HEK293 (cell line): ENCODE results near the gene LIME1.

Experiments used
- CTCF ChIP-seq: fragments of 450-650 bp; formaldehyde crosslinking; IDR thresholded peaks from 2 replicates; pipeline ENCODE4 v1.5.1; 2016; ENCODE audit warnings: missing biosample characterization, missing genetic modification characterization
- KLF16 ChIP-seq: fragments of 450-650 bp; formaldehyde crosslinking; IDR thresholded peaks from 2 replicates; pipeline ENCODE4 v1.5.1; 2017; ENCODE audit warnings: missing biosample characterization, missing genetic modification characterization
- KLF17 ChIP-seq: fragments of 450-650 bp; formaldehyde crosslinking; IDR thresholded peaks from 2 replicates; pipeline ENCODE4 v1.5.1; 2016; ENCODE audit warnings: missing biosample characterization, missing genetic modification characterization
- OVOL3 ChIP-seq: fragments of 450-650 bp; formaldehyde crosslinking; IDR thresholded peaks from 2 replicates; pipeline ENCODE4 v1.5.1; 2016; ENCODE audit warnings: missing biosample characterization, missing genetic modification characterization
- PRDM1 ChIP-seq: fragments of 450-650 bp; formaldehyde crosslinking; IDR thresholded peaks from 2 replicates; pipeline ENCODE4; 2016; ENCODE audit warnings: missing biosample characterization, missing genetic modification characterization
- ZNF274 ChIP-seq, 2 experiments: fragments of 200-500 bp in 1 of 2; fragments of 450-650 bp in 1 of 2; sonication (Bioruptor generic) in 1 of 2; formaldehyde crosslinking in 1 of 2; IDR thresholded peaks; 2 replicates each; pipeline versions ENCODE4 v1.5.1 to v1.6.1; 2014 to 2016; ENCODE audit warnings: borderline replicate concordance in 1 of 2, inconsistent platforms in 1 of 2, low read length in 1 of 2, missing biosample characterization in 1 of 2, missing genetic modification characterization in 1 of 2
- ZNF555 ChIP-seq: fragments of 450-650 bp; formaldehyde crosslinking; conservative IDR thresholded peaks from 2 replicates; pipeline ENCODE4 v1.5.1; 2017; ENCODE audit warnings: missing biosample characterization, mild to moderate bottlenecking, missing genetic modification characterization, inconsistent platforms
- ZNF624 ChIP-seq: fragments of 450-650 bp; formaldehyde crosslinking; IDR thresholded peaks from 2 replicates; pipeline ENCODE4 v1.5.1; 2017; ENCODE audit warnings: missing biosample characterization, missing genetic modification characterization
- ZNF670 ChIP-seq: fragments of 450-650 bp; formaldehyde crosslinking; IDR thresholded peaks from 2 replicates; pipeline ENCODE4 v1.5.1; 2016; ENCODE audit warnings: missing biosample characterization, missing genetic modification characterization, low read depth
- ZNF677 ChIP-seq: fragments of 450-650 bp; IDR thresholded peaks from 2 replicates; pipeline ENCODE4 v1.5.0; 2018; ENCODE audit warnings: missing biosample characterization, mild to moderate bottlenecking, missing genetic modification characterization, moderate library complexity
- TF ChIP-seq, protein P1 (sequence below): fragments of 450-650 bp; formaldehyde crosslinking; IDR thresholded peaks from 2 replicates; pipeline ENCODE4 v1.5.1; 2016; ENCODE audit warnings: missing biosample characterization, missing genetic modification characterization

DNA sequence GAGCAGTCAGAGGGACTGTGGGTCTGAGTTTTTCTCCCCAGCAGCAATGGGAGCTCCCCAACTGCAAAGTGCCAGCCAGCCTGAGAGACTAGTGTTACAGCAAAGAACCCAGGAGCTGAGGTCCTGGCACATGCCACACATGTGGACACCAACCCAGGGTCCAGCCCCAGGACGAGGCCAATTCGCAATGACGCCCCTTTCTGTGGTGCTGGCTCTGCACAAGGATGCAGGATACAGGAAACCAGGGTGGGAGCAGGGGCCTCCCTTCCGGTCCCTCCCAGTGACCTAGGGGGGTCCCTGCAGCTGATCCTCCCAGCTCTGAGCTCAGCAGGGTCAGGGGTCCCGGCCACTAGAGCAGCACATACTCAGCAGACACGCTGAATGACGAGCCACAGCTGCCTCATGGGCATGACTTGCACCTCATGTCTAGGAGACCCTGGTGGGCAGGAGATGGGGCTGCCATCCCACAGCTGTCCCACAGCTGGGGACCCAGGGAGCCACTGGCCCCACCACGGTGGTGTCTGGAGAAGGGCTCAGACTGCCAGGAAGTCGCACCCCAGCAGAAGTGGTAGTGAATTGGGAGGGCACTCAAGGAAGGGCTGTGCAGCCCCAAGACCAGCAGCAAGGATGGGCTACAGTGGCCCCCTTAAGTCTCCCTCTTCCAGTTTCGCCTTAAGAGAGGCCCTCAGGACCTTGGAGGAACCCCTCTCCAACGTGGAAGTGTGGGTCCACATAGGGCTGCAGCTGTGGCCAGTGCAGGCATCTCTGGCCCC is 32.3 kb upstream of the LIME1 start:
- no peak for TF ChIP-seq KLF16 (tag by site-specific recombination)
- no peak for TF ChIP-seq ZNF274 (IDR thresholded peaks at IDR 0.05; ENCODE audit: low read length)
- TF ChIP-seq ZNF274 (tag by site-specific recombination; IDR thresholded peaks at IDR 0.05; ENCODE audit: borderline replicate concordance): no peak
- no peak for TF ChIP-seq ZNF555 (tag by site-specific recombination)
- no peak for TF ChIP-seq PRDM1 (tag by site-specific recombination)
- no peak for TF ChIP-seq CTCF
- TF ChIP-seq ZNF677 (tag by site-specific recombination): no peak
- TF ChIP-seq, protein P1, sequence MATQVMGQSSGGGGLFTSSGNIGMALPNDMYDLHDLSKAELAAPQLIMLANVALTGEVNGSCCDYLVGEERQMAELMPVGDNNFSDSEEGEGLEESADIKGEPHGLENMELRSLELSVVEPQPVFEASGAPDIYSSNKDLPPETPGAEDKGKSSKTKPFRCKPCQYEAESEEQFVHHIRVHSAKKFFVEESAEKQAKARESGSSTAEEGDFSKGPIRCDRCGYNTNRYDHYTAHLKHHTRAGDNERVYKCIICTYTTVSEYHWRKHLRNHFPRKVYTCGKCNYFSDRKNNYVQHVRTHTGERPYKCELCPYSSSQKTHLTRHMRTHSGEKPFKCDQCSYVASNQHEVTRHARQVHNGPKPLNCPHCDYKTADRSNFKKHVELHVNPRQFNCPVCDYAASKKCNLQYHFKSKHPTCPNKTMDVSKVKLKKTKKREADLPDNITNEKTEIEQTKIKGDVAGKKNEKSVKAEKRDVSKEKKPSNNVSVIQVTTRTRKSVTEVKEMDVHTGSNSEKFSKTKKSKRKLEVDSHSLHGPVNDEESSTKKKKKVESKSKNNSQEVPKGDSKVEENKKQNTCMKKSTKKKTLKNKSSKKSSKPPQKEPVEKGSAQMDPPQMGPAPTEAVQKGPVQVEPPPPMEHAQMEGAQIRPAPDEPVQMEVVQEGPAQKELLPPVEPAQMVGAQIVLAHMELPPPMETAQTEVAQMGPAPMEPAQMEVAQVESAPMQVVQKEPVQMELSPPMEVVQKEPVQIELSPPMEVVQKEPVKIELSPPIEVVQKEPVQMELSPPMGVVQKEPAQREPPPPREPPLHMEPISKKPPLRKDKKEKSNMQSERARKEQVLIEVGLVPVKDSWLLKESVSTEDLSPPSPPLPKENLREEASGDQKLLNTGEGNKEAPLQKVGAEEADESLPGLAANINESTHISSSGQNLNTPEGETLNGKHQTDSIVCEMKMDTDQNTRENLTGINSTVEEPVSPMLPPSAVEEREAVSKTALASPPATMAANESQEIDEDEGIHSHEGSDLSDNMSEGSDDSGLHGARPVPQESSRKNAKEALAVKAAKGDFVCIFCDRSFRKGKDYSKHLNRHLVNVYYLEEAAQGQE: no peak
- no peak for TF ChIP-seq KLF17 (tag by site-specific recombination)
- no peak for TF ChIP-seq ZNF670 (tag by site-specific recombination)
- no peak for TF ChIP-seq ZNF624 (tag by site-specific recombination)
- no peak for TF ChIP-seq OVOL3 (tag by site-specific recombination)
